ENCODE data around the gene CIART. TPM values are rescaled to one million over a fixed set of nuclear protein-coding genes. Genes with fewer than 3 reads are reported as not detected.
"Not testable (repeated sequence)": the region's sequence is repeated elsewhere in the genome, so short reads cannot be mapped to it uniquely, and the experiment has no call there.

Gene CIART
- polyA plus RNA-seq, 1 donor, result 9.3 TPM

- DNase-seq, result no peak
Observed at GRCh38 chr1:150302902-150303301, 20.5 kb downstream of the CIART start.

GRCh38 chr1:150308585-150308984 lies 26.2 kb downstream of the CIART start:
- DNase-seq, result not testable (repeated sequence)

- no peak for DNase-seq
Observed at GRCh38 chr1:150309758-150310508, 27.6 kb downstream of the CIART start.

- no peak for DNase-seq
Observed at GRCh38 chr1:150311762-150312161, 29.4 kb downstream of the CIART start.

GRCh38 chr1:150314691-150315090 lies 32.3 kb downstream of the CIART start:
- not testable (repeated sequence) for DNase-seq

- DNase-seq, result no peak
Observed at GRCh38 chr1:150320667-150320978, 38.3 kb downstream of the CIART start.

- DNase-seq, result no peak
Observed at GRCh38 chr1:150321826-150322166, 39.4 kb downstream of the CIART start.

- no peak for DNase-seq
Observed at GRCh38 chr1:150322310-150322709, 40.0 kb downstream of the CIART start.

GRCh38 chr1:150332651-150333290 lies 50.4 kb downstream of the CIART start:
- DNase-seq, result no peak

Other genes starting within 250 kb of the CIART start
- 81.8 TPM for gene VPS45, start 214.8 kb upstream of the CIART start, polyA plus RNA-seq (ENCODE audit: insufficient read length)
- 44.7 TPM for gene PLEKHO1, start 132.6 kb upstream of the CIART start, polyA plus RNA-seq (ENCODE audit: insufficient read length)
- 157 TPM for gene ANP32E, start 46.4 kb upstream of the CIART start, polyA plus RNA-seq (ENCODE audit: insufficient read length)
- gene CA14, start 24.8 kb upstream of the CIART start, polyA plus RNA-seq (ENCODE audit: insufficient read length), result 9.6 TPM
- gene APH1A, start 13.5 kb upstream of the CIART start, polyA plus RNA-seq (ENCODE audit: insufficient read length), result 184 TPM
- gene C1orf54, start 9.8 kb upstream of the CIART start, polyA plus RNA-seq (ENCODE audit: insufficient read length), result 45.3 TPM
- 65.9 TPM for gene MRPS21, start 11.3 kb downstream of the CIART start, polyA plus RNA-seq (ENCODE audit: insufficient read length)
- gene PRPF3, start 39.0 kb downstream of the CIART start, polyA plus RNA-seq (ENCODE audit: insufficient read length), result 129 TPM
- 58.3 TPM for gene RPRD2, start 81.6 kb downstream of the CIART start, polyA plus RNA-seq (ENCODE audit: insufficient read length)
- gene TARS2, start 204.9 kb downstream of the CIART start, polyA plus RNA-seq (ENCODE audit: insufficient read length), result 28.8 TPM
- gene ECM1, start 225.6 kb downstream of the CIART start, polyA plus RNA-seq (ENCODE audit: insufficient read length), result 11.9 TPM
- gene FALEC, start 233.2 kb downstream of the CIART start, polyA plus RNA-seq (ENCODE audit: insufficient read length), result 0.83 TPM

Data from left kidney (tissue), 2 donors.